ENCODE measurements around the gene COPS7A. TPM values are rescaled to one million over a fixed set of nuclear protein-coding genes. Genes with fewer than 3 reads are reported as not detected.

The COPS7A gene
- total and polyA plus RNA-seq, 9 of the 15 experiments (the other 6 are each of a cell fraction or from before 2014, with no cell fraction given) = 12.7 to 36.0 (median 24.3) TPM

DNA sequence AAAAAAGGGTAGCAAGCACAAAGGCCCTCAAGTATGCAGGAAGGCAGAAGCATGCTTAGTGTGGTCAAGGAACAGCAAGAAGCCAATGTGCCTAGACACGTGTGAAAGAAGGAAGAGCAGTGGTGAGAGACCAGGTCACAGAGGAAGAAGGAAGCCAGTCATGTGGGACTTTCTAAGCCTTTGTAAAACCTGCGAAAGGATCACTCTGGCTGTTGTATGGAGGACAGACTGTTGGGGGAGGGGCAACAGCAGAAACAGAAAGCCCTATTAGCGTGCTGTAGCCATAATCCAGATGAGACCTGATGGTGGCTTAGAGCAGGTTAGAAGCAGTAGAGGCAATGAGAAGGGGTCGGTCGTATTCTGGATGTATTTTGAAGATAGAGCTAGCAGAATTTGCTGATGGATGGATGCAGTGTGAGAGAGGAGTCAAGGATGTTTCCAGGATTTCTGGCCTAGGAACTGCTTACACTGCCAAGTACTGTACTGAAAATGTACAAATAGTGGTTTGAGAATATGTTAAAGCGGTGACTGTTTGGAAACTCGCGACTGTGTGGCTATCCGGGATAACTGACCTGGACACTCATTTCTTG is 34.8 kb downstream of the COPS7A start:
- in situ Hi-C loops (cut with MboI) (no loop called here), intact Hi-C loops (cut with micrococcal nuclease) (no loop called here)
- no peak overlapping the region; the same call in 2 of the 3 replicates for H3K27ac ChIP-seq (ENCODE audit: extremely low read depth, low read depth, low read length)
- peak overlapping the region; percentile 74 for H2AFZ ChIP-seq (ENCODE audit: low read depth, low read length)
- ChIA-PET CTCF (ENCODE audit: low intra/inter-chr PET ratio) (interaction anchor here (0.6 kb wide), 1 partner anchor 172 kb away, joined by 3 read pairs; no protein-coding TSS in a partner anchor), POLR2A (interaction anchor here (0.8 kb wide), 1 partner anchor 8 kb away, joined by 3 read pairs; the partner anchor contains the start of gene PTMS)
- H3K27me3 ChIP-seq (ENCODE audit: control insufficient read depth in 2 of 2, insufficient read depth in 2 of 2, low read length in 2 of 2) = no peaks in the 10 kb centered on the region
- TF ChIP-seq, protein P1, sequence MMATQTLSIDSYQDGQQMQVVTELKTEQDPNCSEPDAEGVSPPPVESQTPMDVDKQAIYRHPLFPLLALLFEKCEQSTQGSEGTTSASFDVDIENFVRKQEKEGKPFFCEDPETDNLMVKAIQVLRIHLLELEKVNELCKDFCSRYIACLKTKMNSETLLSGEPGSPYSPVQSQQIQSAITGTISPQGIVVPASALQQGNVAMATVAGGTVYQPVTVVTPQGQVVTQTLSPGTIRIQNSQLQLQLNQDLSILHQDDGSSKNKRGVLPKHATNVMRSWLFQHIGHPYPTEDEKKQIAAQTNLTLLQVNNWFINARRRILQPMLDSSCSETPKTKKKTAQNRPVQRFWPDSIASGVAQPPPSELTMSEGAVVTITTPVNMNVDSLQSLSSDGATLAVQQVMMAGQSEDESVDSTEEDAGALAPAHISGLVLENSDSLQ (IDR thresholded peaks at IDR 0.05) = no peak
- no peak for TF ChIP-seq LCOR (CRISPR knock-in tag; IDR thresholded peaks at IDR 0.05)
- 0 out of 2 replicates have a peak, but pooled peaks have one; percentile 22 for TF ChIP-seq ZNF263 (CRISPR knock-in tag; IDR thresholded peaks at IDR 0.05; ENCODE audit: borderline replicate concordance)
- no peak for TF ChIP-seq ETS2 (tag; IDR thresholded peaks at IDR 0.05; ENCODE audit: borderline replicate concordance, poor library complexity, severe bottlenecking)
- no peak for TF ChIP-seq ZNF444 (CRISPR knock-in tag; IDR thresholded peaks at IDR 0.05)
- TF ChIP-seq KHSRP (IDR thresholded peaks at IDR 0.05) = no peak
- no peaks in the 10 kb centered on the region for H3K79me2 ChIP-seq (ENCODE audit: control insufficient read depth, insufficient read depth, low read length)
- H3K4me3 ChIP-seq = no peak overlapping the region
- peaks cover 6 to 27% of the 10 kb centered on the region in 2 experiments for H3K4me1 ChIP-seq (replicated peaks in 1 of 2; ENCODE audit: control insufficient read depth in 2 of 2, insufficient read depth in 2 of 2, low read length in 2 of 2)
- H4K20me1 ChIP-seq (replicated peaks; ENCODE audit: control insufficient read depth, insufficient read depth, low read length) = no peaks in the 10 kb centered on the region
- DNase-seq (ENCODE audit: extremely low read depth in 1 of 4, low spot score in 3 of 4) (no peak), FAIRE-seq (no peak), ATAC-seq (no peak)
- WGBS (ENCODE audit: insufficient coverage, low coverage, missing lambda C conversion rate) = 69% methylated on average over 8 of the region's 9 CpGs
- H3K36me3 ChIP-seq (ENCODE audit: control insufficient read depth, insufficient read depth, low read length) = no peaks in the 10 kb centered on the region
- H3K9me1 ChIP-seq (ENCODE audit: control insufficient read depth, insufficient read depth, low read length) = no peaks in the 10 kb centered on the region
- no peak overlapping the region; the same call in 1 of the 2 replicates for H3K4me2 ChIP-seq (ENCODE audit: insufficient read depth, low read length)
- no peaks in the 10 kb centered on the region for H3K9me3 ChIP-seq (replicated peaks; ENCODE audit: control insufficient read depth, insufficient read depth, low read depth, low read length)
- H3K9ac ChIP-seq (ENCODE audit: insufficient read depth in 1 of 2, low read depth in 2 of 2, low read length in 2 of 2) = no peak overlapping the region
- no TSS peak for BruUV-seq (replicated peaks)

All from K562 (cell line).